Keratinocyte (primary cell): ENCODE measurements around the gene ARHGAP45. TPM values are rescaled to one million over a fixed set of nuclear protein-coding genes. Genes with fewer than 3 reads are reported as not detected.
A peak's percentile ranks its signal among the peaks of the same experiment; 100 is the strongest.

ENCODE experiments used
- DNase-seq: peaks from one replicate; pipeline ENCODE4 v3.0.0-alpha.2; 2011; ENCODE audit warnings: low read depth, missing footprints, low spot score
- FAIRE-seq: peaks from 2 replicates; lab custom pipeline; 2011; peaks lifted over from hg19 to GRCh38; lab: Jason Lieb, UNC
- H2AFZ ChIP-seq: 2 replicates; pipeline ENCODE4 v1.6.0; 2012; ENCODE audit warnings: low read length, control low read depth, inconsistent platforms; ENCODE audit not compliant: control insufficient read depth
- H3K27ac ChIP-seq: 2 replicates; pipeline ENCODE4 v1.5.1; 2011; ENCODE audit warnings: low read length; ENCODE audit not compliant: control insufficient read depth, insufficient read depth
- H3K27me3 ChIP-seq: 3 replicates; pipeline ENCODE4 v1.6.0; 2011; ENCODE audit warnings: low read length; ENCODE audit not compliant: control insufficient read depth, insufficient read depth; ENCODE audit errors: extremely low read depth
- H3K36me3 ChIP-seq, 2 experiments: 2 replicates in 1 of 2; 3 replicates in 1 of 2; pipeline ENCODE4 v1.5.1; 2011; ENCODE audit warnings: low read length in 2 of 2, mild to moderate bottlenecking in 1 of 2; ENCODE audit not compliant: control insufficient read depth in 2 of 2, insufficient read depth in 2 of 2; ENCODE audit errors: extremely low read depth in 1 of 2
- H3K4me1 ChIP-seq: 3 replicates; pipeline ENCODE4 v1.5.1; 2011; ENCODE audit warnings: low read length; ENCODE audit not compliant: control insufficient read depth, insufficient read depth; ENCODE audit errors: extremely low read depth
- H3K4me2 ChIP-seq: 3 replicates; pipeline ENCODE4 v1.6.0; 2011; ENCODE audit warnings: low read depth, low read length; ENCODE audit not compliant: control insufficient read depth, insufficient read depth; ENCODE audit errors: extremely low read depth
- H3K4me3 ChIP-seq, 3 experiments: fragments of 200-600 bp in 1 of 3; sonication (generic) in 1 of 3; 2 replicates in 2 of 3; 3 replicates in 1 of 3; pipeline ENCODE4 v1.5.1; 2011 to 2016; ENCODE audit warnings: low read length in 3 of 3, mild to moderate bottlenecking in 3 of 3, control low read depth in 2 of 3, inconsistent platforms in 1 of 3, low read depth in 1 of 3, mixed read lengths in 1 of 3, mixed run types in 1 of 3, moderate library complexity in 1 of 3; ENCODE audit not compliant: control insufficient read depth in 2 of 3, insufficient read depth in 2 of 3; ENCODE audit errors: extremely low read depth in 1 of 3
- H3K79me2 ChIP-seq: 2 replicates; pipeline ENCODE4 v1.6.0; 2012; ENCODE audit warnings: low read length; ENCODE audit not compliant: control insufficient read depth, insufficient read depth
- H3K9ac ChIP-seq: 3 replicates; pipeline ENCODE4 v1.6.0; 2011; ENCODE audit warnings: low read length; ENCODE audit not compliant: control insufficient read depth, insufficient read depth; ENCODE audit errors: extremely low read depth
- H3K9me1 ChIP-seq: 3 replicates; pipeline ENCODE4 v1.6.0; 2011; ENCODE audit warnings: low read length; ENCODE audit not compliant: control insufficient read depth, insufficient read depth; ENCODE audit errors: extremely low read depth
- H3K9me3 ChIP-seq: 2 replicates; pipeline ENCODE4 v1.5.1; 2012; ENCODE audit warnings: low read depth, low read length; ENCODE audit not compliant: control insufficient read depth
- H4K20me1 ChIP-seq: 3 replicates; pipeline ENCODE4 v1.6.0; 2011; ENCODE audit warnings: low read length; ENCODE audit not compliant: control insufficient read depth, insufficient read depth; ENCODE audit errors: extremely low read depth
- EZH2 ChIP-seq: IDR thresholded peaks from one replicate; pipeline ENCODE4 v1.6.1; 2012; ENCODE audit warnings: inconsistent platforms, mild to moderate bottlenecking, low read length, moderate library complexity
- dilution Hi-C: fragments of 300-500 bp; cut with MboI; formaldehyde crosslinking; loops from one replicate; pipeline ENCODE4 v1.7.0; 2020; ENCODE audit warnings: low sequenced_read_pairs; ENCODE audit not compliant: extremely low pct_ligation_motif_present
- polyA plus RNA-seq, 5 experiments: library from polyadenylated mRNA; depleted of rRNA in 3 of 5; stranded (reverse) in 3 of 5; stranded (forward) in 1 of 5; unstranded in 1 of 5; fragments of >200 nt; gene quantifications; 1 replicate in 1 of 5; 2 replicates in 3 of 5; 3 replicates in 1 of 5; pipeline versions ENCODE4 v1.2.1 to v1.2.3, GENCODE V29; 2011 to 2012; ENCODE audit warnings: missing spikeins in 2 of 5, low read depth in 1 of 5, low replicate concordance in 1 of 5
- TF ChIP-seq, protein P1 (sequence below), 3 experiments: IDR thresholded peaks in 1 of 3; conservative IDR thresholded peaks in 1 of 3; optimal IDR thresholded peaks in 1 of 3; 2 replicates in 2 of 3; 3 replicates in 1 of 3; pipeline versions ENCODE3 to v1.5.1; 2011; ENCODE audit warnings: low read length in 3 of 3, mild to moderate bottlenecking in 3 of 3, moderate library complexity in 2 of 3, control low read depth in 1 of 3, inconsistent platforms in 1 of 3; ENCODE audit not compliant: insufficient read depth in 2 of 3; ENCODE audit errors: extremely low read depth in 1 of 3

The ARHGAP45 gene
- polyA plus RNA-seq, 1 donor (not counting 4 experiments of a cell fraction or from before 2014, with no cell fraction given) = 0.56 TPM

DNA sequence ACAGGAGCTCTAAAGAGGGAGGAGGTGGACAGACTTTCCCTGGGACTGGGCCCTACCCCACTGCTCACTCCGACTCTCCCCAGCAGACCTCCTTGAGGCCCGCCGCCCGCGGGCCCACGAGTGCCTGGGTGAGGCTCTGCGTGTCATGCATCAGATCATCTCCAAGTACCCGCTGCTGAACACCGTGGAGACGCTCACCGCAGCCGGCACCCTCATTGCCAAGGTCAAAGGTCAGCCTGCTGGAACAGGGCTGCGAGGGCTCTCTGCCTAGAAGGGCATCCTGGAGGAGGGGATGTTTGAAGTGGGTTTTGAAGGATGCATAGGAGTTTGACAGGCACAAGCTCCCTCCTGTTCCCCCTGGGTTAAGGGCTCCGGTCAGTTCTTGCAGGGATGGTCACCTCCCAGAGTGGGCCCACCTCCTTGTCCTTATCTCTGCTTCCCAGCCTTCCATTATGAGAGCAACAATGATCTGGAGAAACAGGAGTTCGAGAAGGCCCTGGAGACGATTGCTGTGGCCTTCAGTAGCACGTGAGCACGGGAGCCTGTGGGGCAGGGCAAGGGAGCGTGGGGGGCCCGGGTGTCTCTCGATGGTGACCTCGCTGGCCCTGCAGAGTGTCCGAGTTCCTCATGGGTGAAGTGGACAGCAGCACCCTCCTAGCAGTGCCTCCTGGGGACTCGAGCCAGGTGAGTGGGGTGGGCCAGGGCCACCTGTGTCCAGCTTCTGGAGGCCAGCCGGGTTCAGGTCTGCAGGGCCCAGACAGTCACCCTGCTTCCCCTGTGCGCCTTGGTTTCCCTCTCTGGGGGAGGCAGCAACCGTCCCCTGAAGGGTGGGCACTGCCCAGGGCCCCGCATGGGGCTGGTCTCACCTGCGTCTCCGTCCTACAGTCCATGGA lies 6.3 kb downstream of the ARHGAP45 start:
- no peak overlapping the region for H3K9ac ChIP-seq
- no peak overlapping the region for H3K4me3 ChIP-seq
- no peaks in the 10 kb centered on the region for H3K36me3 ChIP-seq
- no peak overlapping the region for H2AFZ ChIP-seq
- H3K9me1 ChIP-seq = no peaks in the 10 kb centered on the region
- TF ChIP-seq, protein P1, sequence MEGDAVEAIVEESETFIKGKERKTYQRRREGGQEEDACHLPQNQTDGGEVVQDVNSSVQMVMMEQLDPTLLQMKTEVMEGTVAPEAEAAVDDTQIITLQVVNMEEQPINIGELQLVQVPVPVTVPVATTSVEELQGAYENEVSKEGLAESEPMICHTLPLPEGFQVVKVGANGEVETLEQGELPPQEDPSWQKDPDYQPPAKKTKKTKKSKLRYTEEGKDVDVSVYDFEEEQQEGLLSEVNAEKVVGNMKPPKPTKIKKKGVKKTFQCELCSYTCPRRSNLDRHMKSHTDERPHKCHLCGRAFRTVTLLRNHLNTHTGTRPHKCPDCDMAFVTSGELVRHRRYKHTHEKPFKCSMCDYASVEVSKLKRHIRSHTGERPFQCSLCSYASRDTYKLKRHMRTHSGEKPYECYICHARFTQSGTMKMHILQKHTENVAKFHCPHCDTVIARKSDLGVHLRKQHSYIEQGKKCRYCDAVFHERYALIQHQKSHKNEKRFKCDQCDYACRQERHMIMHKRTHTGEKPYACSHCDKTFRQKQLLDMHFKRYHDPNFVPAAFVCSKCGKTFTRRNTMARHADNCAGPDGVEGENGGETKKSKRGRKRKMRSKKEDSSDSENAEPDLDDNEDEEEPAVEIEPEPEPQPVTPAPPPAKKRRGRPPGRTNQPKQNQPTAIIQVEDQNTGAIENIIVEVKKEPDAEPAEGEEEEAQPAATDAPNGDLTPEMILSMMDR (optimal IDR thresholded peaks at IDR 0.05 in 1 of 3, IDR thresholded peaks at IDR 0.05 in 1 of 3, conservative IDR thresholded peaks at IDR 0.05 in 1 of 3; ENCODE audit: extremely low read depth in 1 of 3, insufficient read depth in 2 of 3, low read length in 3 of 3) = no peak
- no peak for TF ChIP-seq EZH2
- no peak for FAIRE-seq
- H3K27me3 ChIP-seq = peaks cover 16% of the 10 kb centered on the region
- no peak for DNase-seq
- dilution Hi-C loops = no loop called here
- H3K27ac ChIP-seq = no peak overlapping the region
- H3K79me2 ChIP-seq = no peaks in the 10 kb centered on the region
- no peak overlapping the region for H3K4me2 ChIP-seq
- H4K20me1 ChIP-seq = no peaks in the 10 kb centered on the region
- H3K4me1 ChIP-seq = peaks cover 9% of the 10 kb centered on the region
- no peaks in the 10 kb centered on the region for H3K9me3 ChIP-seq

DNA sequence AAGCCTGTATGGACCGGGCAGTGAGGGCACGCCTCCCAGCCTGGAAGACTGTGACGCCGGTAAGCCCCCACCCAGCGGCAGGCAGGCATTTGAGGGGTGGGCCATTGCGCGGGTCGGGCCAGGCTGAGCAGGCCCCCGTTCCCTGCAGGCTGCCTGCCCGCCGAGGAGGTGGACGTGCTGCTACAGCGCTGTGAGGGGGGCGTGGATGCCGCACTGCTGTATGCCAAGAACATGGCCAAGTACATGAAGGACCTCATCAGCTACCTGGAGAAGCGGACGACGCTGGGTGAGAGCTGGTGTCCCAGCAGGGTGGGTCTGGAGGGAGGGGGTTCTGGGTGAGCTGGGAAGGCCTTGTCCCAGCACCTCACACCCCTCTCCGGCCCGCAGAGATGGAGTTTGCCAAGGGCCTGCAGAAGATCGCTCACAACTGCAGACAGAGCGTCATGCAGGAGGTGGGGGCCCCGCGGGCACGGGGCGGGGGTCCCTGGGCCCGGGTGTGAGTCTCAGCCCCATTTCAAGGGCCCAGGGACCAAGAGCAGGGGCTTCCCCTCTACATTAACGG lies 7.1 kb downstream of the ARHGAP45 start:
- FAIRE-seq = no peak
- H3K27ac ChIP-seq = no peak overlapping the region
- no peak overlapping the region for H3K9ac ChIP-seq

More for the DNA sequence above, 7.1 kb downstream of the ARHGAP45 start:
- Histone ChIP-seq H2AFZ (no peak overlapping the region), H4K20me1 (no peaks in the 10 kb centered on the region), H3K79me2 (no peaks in the 10 kb centered on the region), H3K27me3 (peaks cover 16% of the 10 kb centered on the region), H3K9me3 (no peaks in the 10 kb centered on the region), H3K4me3 (peak overlapping the region in 1 of 3 experiments; percentile 22), H3K36me3 (no peaks in the 10 kb centered on the region), H3K9me1 (no peaks in the 10 kb centered on the region), H3K4me2 (peak overlapping the region; percentile 10), H3K4me1 (peaks cover 9% of the 10 kb centered on the region)
- no peak for DNase-seq
- dilution Hi-C loops = no loop called here
- no peak for TF ChIP-seq EZH2
- TF ChIP-seq, protein P1 (optimal IDR thresholded peaks at IDR 0.05 in 1 of 3, IDR thresholded peaks at IDR 0.05 in 1 of 3, conservative IDR thresholded peaks at IDR 0.05 in 1 of 3; ENCODE audit: extremely low read depth in 1 of 3, insufficient read depth in 2 of 3, low read length in 3 of 3) = no peak
